PC-9 (cell line): ENCODE data around the gene GALM.

Source experiments
- CTCF ChIP-seq: fragments of 200-600 bp; sonication (generic); conservative IDR thresholded peaks from 2 replicates; pipeline ENCODE4 v1.6.1; 2017; ENCODE audit warnings: mixed run types, antibody characterized with exemption, mild to moderate bottlenecking, moderate library complexity
- EZH2 ChIP-seq: fragments of 200-600 bp; sonication (generic); IDR thresholded peaks from 2 replicates; pipeline ENCODE4 v1.8.0; 2017; ENCODE audit warnings: antibody characterized with exemption, low read depth

DNA sequence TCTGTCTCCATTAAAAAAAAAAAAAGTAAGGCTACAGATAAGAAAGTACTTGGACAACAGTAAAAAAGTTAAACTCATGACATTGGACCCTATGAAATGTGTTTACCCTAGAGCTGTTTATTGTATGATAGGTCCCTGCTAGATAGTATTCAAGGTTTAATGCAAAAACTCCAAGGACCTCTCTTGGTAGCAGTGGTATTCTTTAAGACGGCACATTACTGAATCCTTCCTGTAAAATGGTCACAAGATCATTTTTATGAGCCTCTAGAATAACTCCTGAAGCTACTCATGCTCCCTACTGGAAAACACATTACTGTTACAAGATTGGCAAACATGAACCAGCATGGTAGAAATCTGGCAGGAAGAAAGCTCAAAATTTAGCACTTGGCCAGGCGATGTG lies 38.8 kb downstream of the GALM start:
- TF ChIP-seq EZH2: no peak
- TF ChIP-seq CTCF: no peak
